MG63 (cell line): Measurements from ENCODE around the gene BBC3. TPM values are rescaled to one million over a fixed set of nuclear protein-coding genes. Genes with fewer than 3 reads are reported as not detected.
A peak's percentile ranks its signal among the peaks of the same experiment; 100 is the strongest.

Source experiments
- DNase-seq: peaks from one replicate; pipeline ENCODE4 v3.0.0-alpha.2; 2020
- H3K27me3 ChIP-seq: fragments of 250-450 bp; sonication (Bioruptor Pico); 2 replicates; pipeline ENCODE4 v1.5.1; 2020; ENCODE audit warnings: mild to moderate bottlenecking, moderate library complexity
- H3K36me3 ChIP-seq: fragments of 250-450 bp; sonication (Bioruptor Pico); 2 replicates; pipeline ENCODE4 v1.5.1; 2020; ENCODE audit warnings: mild to moderate bottlenecking, moderate library complexity
- H3K4me3 ChIP-seq: fragments of 250-450 bp; sonication (Bioruptor Pico); 2 replicates; pipeline ENCODE4 v1.5.1; 2020; ENCODE audit warnings: mild to moderate bottlenecking, moderate library complexity
- H3K9me3 ChIP-seq: fragments of 250-450 bp; sonication (Bioruptor Pico); 2 replicates; pipeline ENCODE4 v1.5.1; 2020; ENCODE audit warnings: mild to moderate bottlenecking, moderate library complexity
- total RNA-seq: library from RNA; depleted of rRNA; stranded (reverse); fragments of >200 nt; shearing (Covaris generic); gene quantifications from 2 replicates; pipeline ENCODE4 v1.2.3, GENCODE V29; 2014; ENCODE audit warnings: low replicate concordance

The BBC3 gene
- total RNA-seq, 1 experiment from 2014 or later: 38.8 TPM

DNA sequence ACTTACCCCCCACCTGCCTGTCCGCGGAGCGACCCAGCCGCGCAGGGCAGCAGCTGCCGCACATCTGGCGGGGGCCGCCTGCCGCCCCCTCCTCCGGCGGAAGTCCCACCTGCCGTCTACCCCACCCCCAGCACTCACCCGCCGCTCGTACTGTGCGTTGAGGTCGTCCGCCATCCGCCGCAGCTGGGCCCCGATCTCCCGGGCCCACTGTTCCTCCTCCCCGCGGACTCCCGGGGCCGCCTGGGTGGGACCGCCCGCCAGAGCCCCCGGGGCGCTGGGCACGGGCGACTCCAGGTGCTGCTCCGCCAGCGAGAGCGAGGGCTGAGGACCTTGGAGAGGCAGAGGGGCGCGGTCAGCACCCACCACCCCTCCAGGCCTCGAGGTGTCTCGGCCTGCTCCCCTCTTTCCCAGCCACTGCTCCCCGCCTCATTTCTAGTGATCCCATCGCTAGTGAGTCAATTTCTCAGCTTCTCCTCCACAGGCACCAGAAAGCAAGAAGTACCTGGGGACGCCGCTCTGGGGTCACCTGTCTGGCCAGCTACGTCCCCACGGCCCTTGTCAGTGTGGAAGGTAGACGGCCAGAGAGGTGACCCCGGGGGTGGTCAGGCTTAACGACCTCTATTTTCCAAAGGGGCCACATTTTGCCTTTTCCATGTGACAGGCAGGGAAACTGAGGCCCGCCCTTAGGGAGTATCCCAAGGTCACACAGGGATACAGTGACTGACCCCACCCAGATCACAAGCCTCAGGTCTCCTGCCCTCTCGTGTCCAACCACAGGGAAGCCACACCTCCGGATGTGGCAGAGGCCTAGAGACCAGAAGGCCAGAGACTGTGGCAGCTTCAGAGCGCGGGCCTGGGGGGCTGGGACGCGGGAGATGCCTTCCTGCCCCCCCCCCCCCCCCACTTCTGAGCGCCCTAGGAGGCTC, 4.3 kb downstream of the BBC3 start:
- Histone ChIP-seq H3K4me3 (peak overlapping the region; percentile 93), H3K27me3 (no peaks in the 10 kb centered on the region), H3K9me3 (no peaks in the 10 kb centered on the region), H3K36me3 (peaks cover 37% of the 10 kb centered on the region)
- DNase-seq: peak; percentile 96

- peak; percentile 87 for DNase-seq
- Histone ChIP-seq H3K9me3 (no peaks in the 10 kb centered on the region), H3K36me3 (peaks cover 45% of the 10 kb centered on the region), H3K27me3 (no peaks in the 10 kb centered on the region), H3K4me3 (peak overlapping the region; percentile 93)
These were observed 5.1 kb downstream of the BBC3 start for GRCh38 chr19:47225746-47226425.

GRCh38 chr19:47221890-47222289, 9.1 kb downstream of the BBC3 start:
- no peaks in the 10 kb centered on the region for H3K9me3 ChIP-seq
- H3K27me3 ChIP-seq: no peaks in the 10 kb centered on the region
- no peak for DNase-seq
- H3K36me3 ChIP-seq: peaks cover 53% of the 10 kb centered on the region
- H3K4me3 ChIP-seq: no peak overlapping the region

DNA sequence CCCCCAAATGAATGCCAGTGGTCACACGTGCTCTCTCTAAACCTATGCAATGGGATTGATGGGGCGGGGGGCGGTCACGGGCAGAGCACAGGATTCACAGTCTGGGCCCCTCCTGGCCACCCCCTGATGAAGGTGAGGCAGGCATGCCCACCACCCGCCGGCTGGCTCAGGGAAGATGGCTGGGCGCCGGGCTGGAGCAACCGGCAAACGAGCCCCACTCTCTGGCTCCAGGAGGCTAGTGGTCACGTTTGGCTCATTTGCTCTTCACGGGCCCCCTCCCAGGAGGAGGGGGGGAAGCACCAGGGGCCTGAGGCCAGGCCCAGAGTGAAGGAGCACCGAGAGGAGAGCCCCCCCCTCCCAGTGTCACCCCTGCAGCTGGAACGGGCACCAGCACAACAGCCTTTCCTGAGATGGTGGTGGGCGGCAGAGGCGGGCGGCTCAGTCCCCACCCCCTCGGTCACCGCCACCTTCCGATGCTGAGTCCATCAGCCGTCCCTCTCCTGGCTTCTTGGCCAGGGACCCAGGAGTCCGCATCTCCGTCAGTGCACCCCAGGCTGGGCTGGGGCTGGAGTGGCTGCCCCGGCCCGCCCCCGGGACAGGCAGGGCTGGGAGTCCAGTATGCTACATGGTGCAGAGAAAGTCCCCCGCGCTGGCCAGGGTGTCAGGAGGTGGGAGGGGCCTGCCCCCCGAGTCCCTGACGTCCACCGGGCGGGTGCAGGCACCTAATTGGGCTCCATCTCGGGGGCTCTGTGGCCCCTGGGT, 9.7 kb downstream of the BBC3 start:
- H3K36me3 ChIP-seq: peaks cover 48% of the 10 kb centered on the region
- DNase-seq: no peak
- no peaks in the 10 kb centered on the region for H3K9me3 ChIP-seq
- no peak overlapping the region for H3K4me3 ChIP-seq
- no peaks in the 10 kb centered on the region for H3K27me3 ChIP-seq

GRCh38 chr19:47215581-47215980, 15.4 kb downstream of the BBC3 start:
- Histone ChIP-seq H3K9me3 (no peaks in the 10 kb centered on the region), H3K4me3 (no peak overlapping the region), H3K36me3 (peaks cover 26% of the 10 kb centered on the region), H3K27me3 (no peaks in the 10 kb centered on the region)
- DNase-seq: no peak

DNA sequence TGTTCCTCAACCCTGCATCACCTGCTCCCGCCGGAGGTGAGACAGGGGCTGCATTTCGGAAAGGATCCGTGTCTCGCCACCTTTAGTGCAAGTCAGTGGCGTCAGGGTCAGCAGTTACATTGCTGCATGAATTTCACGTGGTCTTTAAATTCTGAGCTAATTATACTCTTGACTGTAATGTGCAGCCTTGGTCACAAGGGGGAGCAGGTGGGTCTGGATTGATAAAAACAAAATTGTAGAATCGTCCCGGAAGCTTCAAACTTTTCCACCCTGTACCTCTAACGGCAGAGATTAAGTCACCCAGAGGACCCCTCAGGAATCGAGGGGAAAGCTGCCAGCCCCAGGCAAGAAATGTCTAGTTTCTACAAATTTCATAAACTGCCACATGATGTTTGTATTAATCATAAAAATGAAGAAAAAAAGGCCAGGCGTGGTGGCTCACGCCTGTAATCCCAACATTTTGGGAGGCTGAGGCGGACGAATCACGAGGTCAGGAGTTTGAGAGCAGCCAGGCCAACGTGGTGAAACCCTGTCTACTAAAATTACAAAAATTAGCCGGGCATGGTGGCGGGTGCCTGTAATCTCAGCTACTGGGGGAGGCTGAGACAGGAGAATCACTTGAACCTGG, 20.2 kb downstream of the BBC3 start:
- Histone ChIP-seq H3K9me3 (no peaks in the 10 kb centered on the region), H3K27me3 (no peaks in the 10 kb centered on the region), H3K36me3 (peaks cover 64% of the 10 kb centered on the region), H3K4me3 (no peak overlapping the region)
- peak; percentile 53 for DNase-seq

DNA sequence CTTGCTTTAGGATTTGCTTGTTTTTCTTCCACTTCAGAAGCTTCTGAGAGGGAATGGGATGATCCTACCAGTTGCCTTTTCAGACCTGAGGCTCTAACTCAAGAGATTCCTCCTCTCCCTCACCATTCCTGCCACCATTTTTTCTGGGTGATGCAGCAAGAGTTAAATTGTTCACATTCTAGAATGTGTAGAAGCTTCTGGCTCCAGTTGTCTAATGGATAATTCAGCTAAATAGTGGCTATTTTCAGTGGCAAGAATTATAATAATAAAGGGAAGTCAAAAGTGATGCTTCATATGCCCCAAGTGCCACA, 20.9 kb downstream of the BBC3 start:
- Histone ChIP-seq H3K27me3 (no peaks in the 10 kb centered on the region), H3K4me3 (no peak overlapping the region), H3K9me3 (no peaks in the 10 kb centered on the region), H3K36me3 (peaks cover 71% of the 10 kb centered on the region)
- no peak for DNase-seq

DNA sequence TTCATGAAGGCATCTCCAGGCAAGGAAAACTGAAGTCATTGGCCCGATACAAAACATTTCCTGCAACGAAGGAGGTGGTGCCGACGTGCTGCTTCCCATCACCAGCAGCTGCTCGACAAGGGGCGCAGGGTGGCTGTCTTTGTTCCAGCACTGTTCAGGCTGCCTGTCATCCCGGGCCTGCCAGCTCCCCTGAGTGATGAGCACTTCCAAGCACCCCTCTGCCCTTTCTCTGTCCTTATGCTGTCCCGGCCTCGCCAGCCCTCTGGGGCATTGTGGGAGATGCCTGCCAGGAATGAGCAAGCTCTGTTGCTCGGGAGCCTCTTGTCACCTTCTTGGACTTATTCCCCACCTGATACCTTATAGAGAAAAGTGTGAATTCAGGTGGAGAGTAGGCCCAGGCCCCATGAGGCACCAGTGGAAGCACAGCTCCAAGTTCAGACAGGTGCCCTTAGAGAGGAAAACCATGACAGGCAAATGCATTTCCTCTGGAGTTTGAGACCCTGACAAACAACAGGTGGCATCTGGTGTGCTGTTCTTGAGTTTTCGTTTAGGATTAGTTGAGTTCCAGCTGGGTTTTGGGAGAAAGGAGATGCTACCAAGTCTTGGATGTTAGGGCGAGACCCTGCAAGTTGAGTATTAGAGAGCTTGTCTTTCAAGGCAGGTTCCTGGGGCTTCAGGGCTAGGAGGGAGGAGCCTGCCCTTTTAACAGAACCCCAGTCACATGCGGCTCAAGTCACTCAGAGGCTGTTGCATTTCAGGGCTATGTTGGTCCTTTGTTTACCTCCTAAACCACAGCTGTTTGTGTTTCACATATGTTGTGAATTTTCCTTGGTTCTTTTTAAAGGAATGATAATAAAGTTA, 21.4 kb downstream of the BBC3 start:
- Histone ChIP-seq H3K9me3 (no peaks in the 10 kb centered on the region), H3K4me3 (no peak overlapping the region), H3K36me3 (peaks cover 77% of the 10 kb centered on the region), H3K27me3 (no peaks in the 10 kb centered on the region)
- DNase-seq: no peak

GRCh38 chr19:47203254-47203653, 27.7 kb downstream of the BBC3 start:
- Histone ChIP-seq H3K36me3 (peaks cover 85% of the 10 kb centered on the region), H3K9me3 (no peaks in the 10 kb centered on the region), H3K4me3 (no peak overlapping the region), H3K27me3 (no peaks in the 10 kb centered on the region)
- DNase-seq: no peak

- Histone ChIP-seq H3K9me3 (no peaks in the 10 kb centered on the region), H3K36me3 (peaks cover 77% of the 10 kb centered on the region), H3K4me3 (no peak overlapping the region), H3K27me3 (no peaks in the 10 kb centered on the region)
- no peak for DNase-seq
These were observed 30.5 kb downstream of the BBC3 start for GRCh38 chr19:47200530-47200929.

DNA sequence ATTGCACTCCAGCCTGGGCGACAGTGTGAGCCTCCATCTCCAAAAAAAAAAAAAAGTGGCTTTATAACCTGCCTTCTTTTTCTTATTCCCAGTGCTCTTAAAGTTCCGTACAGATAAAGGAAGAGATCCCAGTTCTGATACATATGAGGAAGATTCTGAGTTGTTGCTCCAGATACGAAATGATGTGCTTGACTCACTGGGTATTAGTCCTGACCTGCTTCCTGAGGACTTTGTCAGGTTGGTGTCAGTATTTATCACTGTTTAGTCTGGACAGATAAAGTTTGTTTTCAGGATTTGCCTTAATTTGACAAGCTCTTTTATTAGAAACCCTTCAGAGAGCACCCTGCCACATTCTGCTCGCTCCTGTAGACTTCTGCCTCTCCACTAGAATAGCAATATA, 33.9 kb downstream of the BBC3 start:
- Histone ChIP-seq H3K27me3 (no peaks in the 10 kb centered on the region), H3K4me3 (no peak overlapping the region), H3K9me3 (no peaks in the 10 kb centered on the region), H3K36me3 (peaks cover 53% of the 10 kb centered on the region)
- no peak for DNase-seq

- Histone ChIP-seq H3K27me3 (no peaks in the 10 kb centered on the region), H3K36me3 (peaks cover 49% of the 10 kb centered on the region), H3K9me3 (no peaks in the 10 kb centered on the region), H3K4me3 (no peak overlapping the region)
- DNase-seq: no peak
These were observed 35.6 kb downstream of the BBC3 start for GRCh38 chr19:47195434-47195833.

- no peak overlapping the region for H3K4me3 ChIP-seq
- H3K36me3 ChIP-seq: peaks cover 64% of the 10 kb centered on the region
- no peaks in the 10 kb centered on the region for H3K9me3 ChIP-seq
- H3K27me3 ChIP-seq: no peaks in the 10 kb centered on the region
- peak; percentile 85 for DNase-seq
These were observed 40.8 kb downstream of the BBC3 start for GRCh38 chr19:47190167-47190727.

DNA sequence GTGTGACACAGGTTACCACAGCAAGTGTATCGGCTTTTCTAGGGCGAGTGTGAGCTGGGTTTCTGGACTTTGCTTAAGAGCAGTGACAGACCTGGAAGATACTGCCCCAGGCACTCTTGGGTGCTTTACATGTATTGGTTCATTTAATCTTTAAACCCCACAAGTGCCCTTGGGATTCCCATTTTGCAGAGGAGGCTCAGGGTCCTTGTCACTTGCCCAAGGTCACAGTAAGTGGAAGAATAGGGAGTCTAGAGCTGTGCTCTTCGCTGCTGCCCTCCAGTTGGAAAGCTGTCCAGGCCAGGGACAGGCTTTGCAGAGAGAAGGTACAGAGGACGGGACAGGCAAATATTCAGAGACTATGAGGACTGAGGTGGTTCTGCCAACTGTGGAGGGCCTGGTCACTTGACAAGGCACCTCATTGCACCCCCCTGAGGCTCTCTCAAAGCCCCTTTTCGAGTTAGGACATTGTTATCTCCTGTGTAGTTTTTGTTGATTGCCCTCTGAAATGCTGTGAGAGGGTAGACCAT, 42.4 kb downstream of the BBC3 start:
- Histone ChIP-seq H3K27me3 (no peaks in the 10 kb centered on the region), H3K9me3 (no peaks in the 10 kb centered on the region), H3K36me3 (peaks cover 81% of the 10 kb centered on the region), H3K4me3 (no peak overlapping the region)
- no peak for DNase-seq

GRCh38 chr19:47187797-47188196, 43.2 kb downstream of the BBC3 start:
- Histone ChIP-seq H3K27me3 (no peaks in the 10 kb centered on the region), H3K36me3 (peaks cover 89% of the 10 kb centered on the region), H3K4me3 (no peak overlapping the region), H3K9me3 (no peaks in the 10 kb centered on the region)
- DNase-seq: no peak

DNA sequence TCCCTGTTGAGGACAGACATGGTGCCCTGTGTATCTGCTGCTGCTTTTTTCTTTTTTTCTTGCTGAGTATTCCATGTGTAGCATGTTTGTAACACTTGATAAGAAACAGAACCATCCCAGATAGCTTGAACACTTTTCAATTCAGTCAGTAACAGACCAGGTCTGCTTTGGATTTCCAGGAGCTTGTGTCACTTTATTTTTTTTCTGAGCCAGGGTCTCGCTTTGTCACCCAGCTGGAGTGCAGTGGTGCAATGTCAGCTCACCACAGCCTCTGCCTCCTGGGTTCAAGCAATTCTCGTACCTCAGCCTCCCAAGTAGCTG, 43.7 kb downstream of the BBC3 start:
- no peak for DNase-seq
- Histone ChIP-seq H3K36me3 (peaks cover 89% of the 10 kb centered on the region), H3K4me3 (no peak overlapping the region), H3K27me3 (no peaks in the 10 kb centered on the region), H3K9me3 (no peaks in the 10 kb centered on the region)
